IMR-90 (cell line): ENCODE measurements around the gene NEUROD1. TPM values are rescaled to one million over a fixed set of nuclear protein-coding genes. Genes with fewer than 3 reads are reported as not detected.

Source experiments
- ATAC-seq: fragments of 200-7000 bp; cut with Tn5 transposase; 2 replicates; pipeline ENCODE4 v1.9.1; 2020; ENCODE audit warnings: low read depth, mild to moderate bottlenecking, moderate library complexity
- BruUV-seq: library from RNA; stranded (reverse); fragments of 400-500 nt; replicated peaks from 2 replicates; lab custom pipeline; 2021; lab: Mats Ljungman, UMichigan
- CTCF ChIA-PET: fragments of 300-600 bp; formaldehyde crosslinking; extraction: SDS; loops from one replicate; lab custom pipeline; 2021; ENCODE audit warnings: antibody characterized with exemption; lab: Yijun Ruan, JAX
- POLR2A ChIA-PET: fragments of 300-600 bp; sonication (Branson Sonifier 250); formaldehyde crosslinking; loops from one replicate; lab custom pipeline; 2022; ENCODE audit warnings: antibody characterized with exemption; ENCODE audit not compliant: unreplicated experiment; lab: Charles Lee
- DNase-seq: peaks from one replicate; pipeline ENCODE4 v3.0.0; 2013
- H2AFZ ChIP-seq: replicated peaks from 2 replicates; pipeline ENCODE3; 2013; ENCODE audit warnings: low read length, mild to moderate bottlenecking; ENCODE audit not compliant: poor library complexity
- H2AK5ac ChIP-seq: 2 replicates; pipeline ENCODE4 v1.6.1; 2013; ENCODE audit warnings: low read depth, low read length, inconsistent platforms
- H2AK9ac ChIP-seq: replicated peaks from 2 replicates; pipeline ENCODE3; 2013; ENCODE audit warnings: mild to moderate bottlenecking, low read depth, low read length, moderate library complexity; ENCODE audit not compliant: poor library complexity
- H2BK120ac ChIP-seq: 2 replicates; pipeline ENCODE4 v1.6.1; 2013; ENCODE audit warnings: low read depth, low read length, inconsistent platforms
- H2BK15ac ChIP-seq: 3 replicates; pipeline ENCODE4 v1.6.1; 2013; ENCODE audit warnings: low read depth, low read length, inconsistent platforms
- H2BK20ac ChIP-seq: 2 replicates; pipeline ENCODE4 v1.6.1; 2013; ENCODE audit warnings: low read depth, mild to moderate bottlenecking, inconsistent platforms, low read length, moderate library complexity
- H2BK5ac ChIP-seq: 2 replicates; pipeline ENCODE4 v1.6.1; 2013; ENCODE audit warnings: mild to moderate bottlenecking, low read depth, low read length, inconsistent platforms; ENCODE audit not compliant: poor library complexity, severe bottlenecking
- H3K14ac ChIP-seq: replicated peaks from 2 replicates; pipeline ENCODE4 v1.6.1; 2013; ENCODE audit warnings: low read depth, low read length, inconsistent platforms
- H3K18ac ChIP-seq: 2 replicates; pipeline ENCODE4 v1.6.1; 2013; ENCODE audit warnings: low read depth, low read length, control low read depth
- H3K23ac ChIP-seq: 2 replicates; pipeline ENCODE4 v1.6.1; 2013; ENCODE audit warnings: low read depth, low read length, inconsistent platforms
- H3K27ac ChIP-seq: 2 replicates; pipeline ENCODE4 v1.5.1; 2013; ENCODE audit warnings: mild to moderate bottlenecking, control low read depth, low read length; ENCODE audit not compliant: insufficient read depth
- H3K27me3 ChIP-seq: 2 replicates; pipeline ENCODE4 v1.6.1; 2013; ENCODE audit warnings: low read length; ENCODE audit not compliant: control insufficient read depth, insufficient read depth
- H3K36me3 ChIP-seq: 2 replicates; pipeline ENCODE4 v1.6.1; 2013; ENCODE audit warnings: low read length, mixed read lengths; ENCODE audit not compliant: control insufficient read depth, insufficient read depth
- H3K4ac ChIP-seq: 2 replicates; pipeline ENCODE4 v1.6.1; 2013; ENCODE audit warnings: low read depth, low read length, inconsistent platforms
- H3K4me1 ChIP-seq: 2 replicates; pipeline ENCODE4 v1.6.1; 2013; ENCODE audit warnings: low read length, mixed read lengths; ENCODE audit not compliant: control insufficient read depth, insufficient read depth
- H3K4me2 ChIP-seq: 2 replicates; pipeline ENCODE4 v1.6.1; 2013; ENCODE audit warnings: low read depth, mild to moderate bottlenecking, control low read depth, low read length, moderate library complexity
- H3K4me3 ChIP-seq: 2 replicates; pipeline ENCODE4 v1.5.1; 2013; ENCODE audit warnings: low read depth, mild to moderate bottlenecking, control low read depth, low read length, moderate library complexity; ENCODE audit not compliant: insufficient read depth
- H3K56ac ChIP-seq: 2 replicates; pipeline ENCODE4 v1.6.1; 2013; ENCODE audit warnings: low read length, inconsistent platforms; ENCODE audit not compliant: insufficient read depth; ENCODE audit errors: extremely low read depth
- H3K79me1 ChIP-seq, 2 experiments: 2 replicates each; pipeline ENCODE4 v1.6.1; 2013; ENCODE audit warnings: low read length in 2 of 2, inconsistent platforms in 1 of 2, low read depth in 1 of 2
- H3K9ac ChIP-seq: 2 replicates; pipeline ENCODE4 v1.6.1; 2013; ENCODE audit warnings: low read depth, low read length, control low read depth
- H3K9me1 ChIP-seq: 2 replicates; pipeline ENCODE4 v1.6.1; 2013; ENCODE audit warnings: low read length, inconsistent platforms; ENCODE audit not compliant: insufficient read depth
- H3K9me3 ChIP-seq: 2 replicates; pipeline ENCODE4 v1.6.1; 2013; ENCODE audit warnings: low read length; ENCODE audit not compliant: control insufficient read depth, insufficient read depth
- H4K20me1 ChIP-seq: 2 replicates; pipeline ENCODE4 v1.6.1; 2013; ENCODE audit warnings: low read length, inconsistent platforms; ENCODE audit not compliant: insufficient read depth
- H4K5ac ChIP-seq: 2 replicates; pipeline ENCODE4 v1.6.1; 2013; ENCODE audit warnings: mild to moderate bottlenecking, low read depth, low read length, control low read depth
- H4K8ac ChIP-seq, 2 experiments: 2 replicates each; pipeline ENCODE4 v1.6.1; 2013; ENCODE audit warnings: low read depth in 2 of 2, low read length in 2 of 2, control low read depth in 1 of 2, inconsistent platforms in 1 of 2
- H4K91ac ChIP-seq: 2 replicates; pipeline ENCODE4 v1.6.1; 2013; ENCODE audit warnings: low read depth, low read length, inconsistent platforms; ENCODE audit not compliant: insufficient read depth
- BHLHE40 ChIP-seq: fragments of 150-350 bp; IDR thresholded peaks from 2 replicates; pipeline ENCODE4 v1.6.1; 2016; ENCODE audit warnings: mild to moderate bottlenecking, low read depth, low read length
- CEBPB ChIP-seq: IDR thresholded peaks from 2 replicates; pipeline ENCODE4 v1.6.1; 2012; ENCODE audit warnings: low read depth, low read length, improper control_type of control experiment
- CHD1 ChIP-seq: IDR thresholded peaks from 2 replicates; pipeline ENCODE4 v1.6.1; 2012; ENCODE audit warnings: low read depth, low read length, improper control_type of control experiment
- FOS ChIP-seq: fragments of 150-350 bp; IDR thresholded peaks from 2 replicates; pipeline ENCODE4 v1.6.1; 2016; ENCODE audit warnings: low read depth, low read length
- MAFK ChIP-seq: IDR thresholded peaks from 2 replicates; pipeline ENCODE4 v1.6.1; 2012; ENCODE audit warnings: low read depth, low read length, improper control_type of control experiment
- MAZ ChIP-seq: IDR thresholded peaks from 2 replicates; pipeline ENCODE4 v1.6.1; 2012; ENCODE audit warnings: low read depth, mild to moderate bottlenecking, low read length, improper control_type of control experiment, moderate library complexity, borderline replicate concordance
- MXI1 ChIP-seq: IDR thresholded peaks from 2 replicates; pipeline ENCODE4 v1.6.1; 2012; ENCODE audit warnings: low read depth, mild to moderate bottlenecking, low read length, moderate library complexity, borderline replicate concordance
- NFE2L2 ChIP-seq: fragments of 150-350 bp; IDR thresholded peaks from 2 replicates; pipeline ENCODE4 v1.6.1; 2016; ENCODE audit warnings: low read depth, mild to moderate bottlenecking, low read length
- POLR2A ChIP-seq: IDR thresholded peaks from 2 replicates; pipeline ENCODE4 v1.6.1; 2012; ENCODE audit warnings: mild to moderate bottlenecking, low read depth, low read length
- RAD21 ChIP-seq: IDR thresholded peaks from 2 replicates; pipeline ENCODE4 v1.6.1; 2012; ENCODE audit warnings: low read length, improper control_type of control experiment
- RCOR1 ChIP-seq: IDR thresholded peaks from 2 replicates; pipeline ENCODE4 v1.6.1; 2012; ENCODE audit warnings: mild to moderate bottlenecking, low read length, improper control_type of control experiment; ENCODE audit not compliant: insufficient replicate concordance
- RFX5 ChIP-seq: IDR thresholded peaks from 2 replicates; pipeline ENCODE4 v1.8.0; 2012; ENCODE audit warnings: low read depth, mild to moderate bottlenecking, low read length, moderate library complexity
- SMC3 ChIP-seq: fragments of 150-350 bp; IDR thresholded peaks from 2 replicates; pipeline ENCODE4 v1.6.1; 2016; ENCODE audit warnings: low read depth, mild to moderate bottlenecking, antibody characterized with exemption, low read length, moderate library complexity
- USF2 ChIP-seq: fragments of 150-350 bp; IDR thresholded peaks from 2 replicates; pipeline ENCODE4 v1.6.1; 2017; ENCODE audit warnings: mild to moderate bottlenecking, antibody characterized with exemption, low read length, low read depth
- WGBS, 2 experiments: methylation state at CpG; one replicate each; pipeline versions ENCODE4 v1.1.5 to v1.1.7; 2013; ENCODE audit warnings: missing lambda C conversion rate in 2 of 2; ENCODE audit not compliant: insufficient read length in 1 of 2; ENCODE audit errors: extremely low coverage in 2 of 2; 5-methylcytosine and 5-hydroxymethylcytosine counted together
- dilution Hi-C: fragments of 300-500 bp; cut with HindIII; formaldehyde crosslinking; loops from one replicate; pipeline ENCODE4 v1.14.3; 2018; ENCODE audit warnings: low sequenced_read_pairs; ENCODE audit not compliant: unreplicated experiment
- in situ Hi-C: fragments of 300-500 bp; cut with MboI; formaldehyde crosslinking; loops from 3 replicates; pipeline ENCODE4 v1.14.3; 2019; ENCODE audit warnings: low sequenced_read_pairs, inconsistent platforms, mixed read lengths
- intact Hi-C: fragments of 100-400 bp; cut with micrococcal nuclease; formaldehyde crosslinking; loops from 2 replicates; pipeline ENCODE4 v1.10.0; 2022
- polyA plus RNA-seq, 3 experiments: library from polyadenylated mRNA; depleted of rRNA; stranded (reverse); fragments of >200 nt; gene quantifications; 2 replicates each; pipeline ENCODE4 v1.2.3, GENCODE V29; 2012; ENCODE audit warnings: low replicate concordance in 1 of 3
- total RNA-seq: library from RNA; depleted of rRNA; stranded (reverse); fragments of >200 nt; gene quantifications from 2 replicates; pipeline ENCODE4 v1.2.3, GENCODE V29; 2012
- TF ChIP-seq, protein P1 (sequence below): fragments of 150-350 bp; IDR thresholded peaks from 2 replicates; pipeline ENCODE4 v1.6.1; 2016; ENCODE audit warnings: low read depth, mild to moderate bottlenecking, low read length, moderate library complexity, borderline replicate concordance
- TF ChIP-seq, protein P2 (sequence below): conservative IDR thresholded peaks from 2 replicates; pipeline ENCODE4 v1.5.1; 2012; ENCODE audit warnings: mild to moderate bottlenecking, low read depth, low read length, improper control_type of control experiment

Gene NEUROD1
- total and polyA plus RNA-seq, 2 of the 4 experiments (the other 2 are of a cell fraction) = not detected

GRCh38 chr2:181673173-181673572, 7.1 kb downstream of the NEUROD1 start:
- H3K27me3 ChIP-seq = peaks cover 3% of the 10 kb centered on the region
- H3K4me3 ChIP-seq = no peak overlapping the region
- no peak overlapping the region for H2AK9ac ChIP-seq
- no peak overlapping the region for H2AFZ ChIP-seq
- no peaks in the 10 kb centered on the region for H3K79me1 ChIP-seq
- H3K14ac ChIP-seq = no peak overlapping the region
- no peak for TF ChIP-seq RAD21
- TF ChIP-seq MAFK = no peak
- no peak for TF ChIP-seq BHLHE40
- TF ChIP-seq CHD1 = no peak
- TF ChIP-seq CEBPB = no peak
- TF ChIP-seq RFX5 = no peak
- TF ChIP-seq, protein P1, sequence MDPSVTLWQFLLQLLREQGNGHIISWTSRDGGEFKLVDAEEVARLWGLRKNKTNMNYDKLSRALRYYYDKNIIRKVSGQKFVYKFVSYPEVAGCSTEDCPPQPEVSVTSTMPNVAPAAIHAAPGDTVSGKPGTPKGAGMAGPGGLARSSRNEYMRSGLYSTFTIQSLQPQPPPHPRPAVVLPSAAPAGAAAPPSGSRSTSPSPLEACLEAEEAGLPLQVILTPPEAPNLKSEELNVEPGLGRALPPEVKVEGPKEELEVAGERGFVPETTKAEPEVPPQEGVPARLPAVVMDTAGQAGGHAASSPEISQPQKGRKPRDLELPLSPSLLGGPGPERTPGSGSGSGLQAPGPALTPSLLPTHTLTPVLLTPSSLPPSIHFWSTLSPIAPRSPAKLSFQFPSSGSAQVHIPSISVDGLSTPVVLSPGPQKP = no peak
- no peak for TF ChIP-seq SMC3
- no peak for TF ChIP-seq RCOR1
- TF ChIP-seq POLR2A = no peak
- no peak for TF ChIP-seq MXI1
- no peak for TF ChIP-seq MAZ
- TF ChIP-seq USF2 = no peak
- TF ChIP-seq FOS = no peak
- TF ChIP-seq, protein P2, sequence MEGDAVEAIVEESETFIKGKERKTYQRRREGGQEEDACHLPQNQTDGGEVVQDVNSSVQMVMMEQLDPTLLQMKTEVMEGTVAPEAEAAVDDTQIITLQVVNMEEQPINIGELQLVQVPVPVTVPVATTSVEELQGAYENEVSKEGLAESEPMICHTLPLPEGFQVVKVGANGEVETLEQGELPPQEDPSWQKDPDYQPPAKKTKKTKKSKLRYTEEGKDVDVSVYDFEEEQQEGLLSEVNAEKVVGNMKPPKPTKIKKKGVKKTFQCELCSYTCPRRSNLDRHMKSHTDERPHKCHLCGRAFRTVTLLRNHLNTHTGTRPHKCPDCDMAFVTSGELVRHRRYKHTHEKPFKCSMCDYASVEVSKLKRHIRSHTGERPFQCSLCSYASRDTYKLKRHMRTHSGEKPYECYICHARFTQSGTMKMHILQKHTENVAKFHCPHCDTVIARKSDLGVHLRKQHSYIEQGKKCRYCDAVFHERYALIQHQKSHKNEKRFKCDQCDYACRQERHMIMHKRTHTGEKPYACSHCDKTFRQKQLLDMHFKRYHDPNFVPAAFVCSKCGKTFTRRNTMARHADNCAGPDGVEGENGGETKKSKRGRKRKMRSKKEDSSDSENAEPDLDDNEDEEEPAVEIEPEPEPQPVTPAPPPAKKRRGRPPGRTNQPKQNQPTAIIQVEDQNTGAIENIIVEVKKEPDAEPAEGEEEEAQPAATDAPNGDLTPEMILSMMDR = no peak
- TF ChIP-seq NFE2L2 = no peak
- H3K18ac ChIP-seq = no peak overlapping the region
- no peak overlapping the region for H3K9ac ChIP-seq
- no peak for DNase-seq
- no peak overlapping the region for H4K91ac ChIP-seq
- no peaks in the 10 kb centered on the region for H3K4me1 ChIP-seq
- no TSS peak for BruUV-seq
- no peak overlapping the region for H2BK20ac ChIP-seq
- no peak overlapping the region for H3K27ac ChIP-seq
- H3K36me3 ChIP-seq = no peaks in the 10 kb centered on the region
- H2BK5ac ChIP-seq = no peak overlapping the region
- H3K4ac ChIP-seq = no peak overlapping the region
- H3K9me1 ChIP-seq = no peaks in the 10 kb centered on the region
- POLR2A ChIA-PET = no interaction called here
- no peak overlapping the region for H3K23ac ChIP-seq
- intact Hi-C loops = loop anchor here (2.0 kb wide), 1 partner anchor 36 kb away; no protein-coding TSS in a partner anchor
- H3K4me2 ChIP-seq = no peak overlapping the region
- in situ Hi-C loops = no loop called here
- H2AK5ac ChIP-seq = no peak overlapping the region
- WGBS, 2 experiments = no CpG with 5 or more reads among the region's 2 CpGs
- H4K8ac ChIP-seq = no peak overlapping the region
- CTCF ChIA-PET = no interaction called here
- H4K5ac ChIP-seq = no peak overlapping the region
- no peak overlapping the region for H3K56ac ChIP-seq
- ATAC-seq = no peak
- no peak overlapping the region for H2BK120ac ChIP-seq
- dilution Hi-C loops = no loop called here
- H2BK15ac ChIP-seq = no peak overlapping the region
- no peaks in the 10 kb centered on the region for H4K20me1 ChIP-seq
- H3K9me3 ChIP-seq = no peaks in the 10 kb centered on the region; the same call in 1 of the 2 replicates
